ENCODE data around the gene RAB5A.

Gene RAB5A

DNA sequence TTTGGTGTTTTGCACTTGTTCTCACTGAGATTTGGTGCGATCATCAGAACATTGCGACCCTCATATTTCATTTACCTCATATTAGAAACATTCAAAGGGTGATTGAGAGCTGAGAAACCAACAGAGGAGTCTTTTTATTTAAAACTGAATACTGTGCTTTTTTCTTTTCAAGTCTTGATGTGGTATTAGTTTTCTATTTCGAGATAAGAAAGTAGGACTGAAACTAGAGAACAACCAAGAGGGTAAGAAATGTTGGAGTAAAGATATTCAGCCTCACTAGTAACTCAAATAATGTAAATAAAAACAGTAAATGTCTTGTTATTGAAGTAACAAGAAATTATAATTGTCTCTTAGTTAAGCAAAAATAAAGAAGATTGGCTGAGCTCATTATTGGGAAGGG, 39.4 kb upstream of the RAB5A start:
- Histone ChIP-seq H3K36me3 (ENCODE audit: insufficient read depth, insufficient read length, low read length) (no peaks in the 10 kb centered on the region), H3K9me3 (ENCODE audit: insufficient read depth, low read length) (no peaks in the 10 kb centered on the region), H3K27me3 (ENCODE audit: insufficient read depth, insufficient read length) (no peaks in the 10 kb centered on the region), H3K4me1 (ENCODE audit: insufficient read depth, insufficient read length) (no peaks in the 10 kb centered on the region), H3K4me3 (ENCODE audit: insufficient read length, low read depth) (no peak overlapping the region), H3K9ac (ENCODE audit: insufficient read length, low read depth) (no peak overlapping the region)
- TF ChIP-seq YY1 (IDR thresholded peaks at IDR 0.05; ENCODE audit: insufficient read depth, insufficient read length) (no peak), SUZ12 (IDR thresholded peaks at IDR 0.05; ENCODE audit: extremely low read depth, insufficient read depth, insufficient read length) (no peak), ZNF274 (IDR thresholded peaks at IDR 0.05; ENCODE audit: low read depth, low read length) (no peak)
- no peak for DNase-seq (ENCODE audit: low read depth, low spot score)

DNA sequence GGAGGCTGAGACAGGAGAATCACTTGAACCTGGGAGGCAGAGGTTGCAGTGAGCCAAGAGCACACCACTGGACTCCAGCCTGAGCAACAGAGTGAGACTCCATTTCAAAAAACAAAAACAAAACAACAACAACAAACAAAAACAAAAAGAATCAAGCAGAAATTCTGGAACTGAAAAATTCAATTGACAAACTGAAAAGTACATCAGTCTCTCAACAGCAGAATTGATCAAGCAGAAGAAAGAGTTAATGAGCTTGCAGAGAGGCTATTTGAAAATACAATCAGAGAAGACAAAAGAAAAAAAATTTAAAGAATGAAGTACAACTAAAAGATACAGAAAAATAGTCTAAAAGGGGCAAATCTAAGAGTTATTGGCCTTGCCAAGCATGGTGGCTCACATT, 35.4 kb upstream of the RAB5A start:
- no peaks in the 10 kb centered on the region for H3K9me3 ChIP-seq (ENCODE audit: insufficient read depth, low read length)
- H3K4me1 ChIP-seq (ENCODE audit: insufficient read depth, insufficient read length), result no peaks in the 10 kb centered on the region
- no peak for DNase-seq (ENCODE audit: low read depth, low spot score)
- H3K27me3 ChIP-seq (ENCODE audit: insufficient read depth, insufficient read length), result no peaks in the 10 kb centered on the region
- no peak overlapping the region for H3K9ac ChIP-seq (ENCODE audit: insufficient read length, low read depth)
- H3K4me3 ChIP-seq (ENCODE audit: insufficient read length, low read depth), result no peak overlapping the region
- TF ChIP-seq YY1 (IDR thresholded peaks at IDR 0.05; ENCODE audit: insufficient read depth, insufficient read length) (no peak), SUZ12 (IDR thresholded peaks at IDR 0.05; ENCODE audit: extremely low read depth, insufficient read depth, insufficient read length) (no peak), ZNF274 (IDR thresholded peaks at IDR 0.05; ENCODE audit: low read depth, low read length) (no peak)
- H3K36me3 ChIP-seq (ENCODE audit: insufficient read depth, insufficient read length, low read length), result no peaks in the 10 kb centered on the region

DNA sequence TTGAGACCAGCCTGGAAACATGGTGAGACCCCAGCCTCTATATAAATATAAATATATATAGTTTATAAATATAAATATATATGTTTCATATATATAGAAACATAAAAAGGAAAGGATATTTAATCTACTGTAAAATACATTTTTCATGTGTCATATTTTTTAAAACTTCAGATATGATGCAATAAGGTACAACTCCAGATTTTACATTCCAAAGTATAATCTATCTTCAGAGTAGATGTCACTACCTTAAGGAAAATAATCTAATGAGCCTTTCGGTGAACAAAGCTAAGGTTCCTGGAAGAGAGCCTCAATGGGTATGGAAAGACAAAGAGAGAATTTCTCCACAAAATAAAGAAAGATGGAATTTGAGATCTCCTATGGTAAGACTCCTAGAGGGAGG, 29.7 kb upstream of the RAB5A start:
- no peak for TF ChIP-seq YY1 (IDR thresholded peaks at IDR 0.05; ENCODE audit: insufficient read depth, insufficient read length)
- TF ChIP-seq SUZ12 (IDR thresholded peaks at IDR 0.05; ENCODE audit: extremely low read depth, insufficient read depth, insufficient read length), result no peak
- no peak for TF ChIP-seq ZNF274 (IDR thresholded peaks at IDR 0.05; ENCODE audit: low read depth, low read length)
- no peak overlapping the region for H3K9ac ChIP-seq (ENCODE audit: insufficient read length, low read depth)
- DNase-seq (ENCODE audit: low read depth, low spot score), result no peak
- no peaks in the 10 kb centered on the region for H3K9me3 ChIP-seq (ENCODE audit: insufficient read depth, low read length)
- H3K4me1 ChIP-seq (ENCODE audit: insufficient read depth, insufficient read length), result no peaks in the 10 kb centered on the region
- H3K36me3 ChIP-seq (ENCODE audit: insufficient read depth, insufficient read length, low read length), result no peaks in the 10 kb centered on the region
- no peaks in the 10 kb centered on the region for H3K27me3 ChIP-seq (ENCODE audit: insufficient read depth, insufficient read length)
- H3K4me3 ChIP-seq (ENCODE audit: insufficient read length, low read depth), result no peak overlapping the region

DNA sequence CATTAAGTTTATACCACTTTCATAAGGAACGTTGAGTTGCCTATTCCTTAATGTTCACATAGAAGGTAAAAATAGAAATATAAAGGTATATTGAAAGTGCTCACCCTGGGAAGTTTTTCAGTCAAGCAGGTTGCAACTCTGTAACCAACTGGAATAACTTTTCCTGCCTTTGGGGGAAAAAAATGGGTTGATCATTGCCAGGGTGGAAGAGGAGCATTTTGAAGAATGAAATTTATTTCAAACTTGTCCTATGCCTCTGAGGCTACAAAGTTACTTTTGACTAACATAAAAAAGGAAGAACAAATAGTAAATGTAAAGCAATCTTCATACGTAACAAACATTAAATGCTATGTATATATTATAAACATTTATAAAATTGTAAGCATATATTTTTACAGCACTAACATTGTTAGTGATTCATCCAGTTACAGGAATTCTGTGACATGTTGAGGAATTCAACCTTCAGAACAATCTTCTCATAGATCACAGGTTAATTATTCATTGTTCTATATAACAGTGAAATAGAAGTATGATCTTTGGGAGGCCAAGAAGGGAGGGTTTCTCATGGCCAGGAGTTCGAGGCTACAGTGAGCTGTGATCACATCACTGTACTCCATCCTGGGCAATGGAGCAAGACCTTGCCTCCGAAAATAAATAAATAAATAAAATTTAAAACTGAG, 26.4 kb upstream of the RAB5A start:
- Histone ChIP-seq H3K4me3 (ENCODE audit: insufficient read length, low read depth) (no peak overlapping the region), H3K27me3 (ENCODE audit: insufficient read depth, insufficient read length) (no peaks in the 10 kb centered on the region), H3K4me1 (ENCODE audit: insufficient read depth, insufficient read length) (no peaks in the 10 kb centered on the region), H3K9ac (ENCODE audit: insufficient read length, low read depth) (no peak overlapping the region), H3K36me3 (ENCODE audit: insufficient read depth, insufficient read length, low read length) (no peaks in the 10 kb centered on the region), H3K9me3 (ENCODE audit: insufficient read depth, low read length) (no peaks in the 10 kb centered on the region)
- TF ChIP-seq YY1 (IDR thresholded peaks at IDR 0.05; ENCODE audit: insufficient read depth, insufficient read length) (no peak), ZNF274 (IDR thresholded peaks at IDR 0.05; ENCODE audit: low read depth, low read length) (no peak), SUZ12 (IDR thresholded peaks at IDR 0.05; ENCODE audit: extremely low read depth, insufficient read depth, insufficient read length) (no peak)
- DNase-seq (ENCODE audit: low read depth, low spot score), result no peak

DNA sequence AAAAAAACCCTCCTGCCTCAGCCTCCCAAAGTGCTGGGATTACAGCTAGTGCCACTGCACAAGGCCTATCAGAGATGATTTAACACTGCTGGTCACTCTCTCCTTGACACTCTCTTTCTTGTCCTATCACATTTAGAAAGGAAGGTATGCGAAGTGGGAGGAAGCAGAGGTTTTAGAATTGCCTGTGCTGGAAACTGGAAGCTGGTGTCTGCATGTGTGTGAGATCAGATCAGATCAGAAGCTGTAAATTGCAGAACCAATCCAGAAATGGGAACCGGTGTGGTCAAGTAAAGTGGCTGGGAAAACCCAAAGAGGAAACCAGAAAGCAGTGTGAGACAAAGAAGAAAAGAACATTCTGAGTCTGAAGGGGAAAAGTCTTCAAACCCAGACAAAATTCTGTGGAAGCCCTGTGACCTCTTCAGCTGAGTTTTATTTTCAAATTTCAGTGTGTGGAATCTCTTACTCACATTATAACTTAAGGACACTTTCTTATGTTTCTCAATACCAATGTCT, 15.7 kb upstream of the RAB5A start:
- DNase-seq (ENCODE audit: low read depth, low spot score), result no peak

DNA sequence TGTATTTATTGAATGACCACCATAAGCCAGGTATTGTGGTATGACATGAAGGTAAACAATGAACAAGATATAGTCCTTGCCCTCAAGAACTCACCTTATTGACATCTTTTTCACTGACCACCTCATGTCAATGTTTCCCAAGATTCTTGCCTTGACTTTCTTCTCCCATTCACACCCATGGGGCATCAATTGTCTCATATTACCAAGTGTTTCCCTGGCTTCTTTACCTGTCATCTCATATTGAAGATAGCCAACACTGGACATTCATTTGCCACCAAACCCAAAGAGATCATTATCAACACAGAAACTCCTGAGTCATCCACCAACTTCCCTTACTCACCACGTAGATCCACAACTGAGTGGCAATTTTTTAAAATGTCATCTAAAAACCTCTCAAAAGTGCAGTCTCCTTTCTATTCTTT, 15.1 kb upstream of the RAB5A start:
- no peak overlapping the region for H3K9ac ChIP-seq (ENCODE audit: insufficient read length, low read depth)
- no peaks in the 10 kb centered on the region for H3K9me3 ChIP-seq (ENCODE audit: insufficient read depth, low read length)
- no peak for DNase-seq (ENCODE audit: low read depth, low spot score)
- H3K36me3 ChIP-seq (ENCODE audit: insufficient read depth, insufficient read length, low read length), result no peaks in the 10 kb centered on the region
- no peak for TF ChIP-seq SUZ12 (IDR thresholded peaks at IDR 0.05; ENCODE audit: extremely low read depth, insufficient read depth, insufficient read length)
- TF ChIP-seq YY1 (IDR thresholded peaks at IDR 0.05; ENCODE audit: insufficient read depth, insufficient read length), result no peak
- no peak for TF ChIP-seq ZNF274 (IDR thresholded peaks at IDR 0.05; ENCODE audit: low read depth, low read length)
- H3K4me1 ChIP-seq (ENCODE audit: insufficient read depth, insufficient read length), result no peaks in the 10 kb centered on the region
- H3K27me3 ChIP-seq (ENCODE audit: insufficient read depth, insufficient read length), result no peaks in the 10 kb centered on the region
- H3K4me3 ChIP-seq (ENCODE audit: insufficient read length, low read depth), result no peak overlapping the region

More for the DNA sequence above, 15.7 kb upstream of the RAB5A start:
- H3K4me1 ChIP-seq (ENCODE audit: insufficient read depth, insufficient read length), result no peaks in the 10 kb centered on the region
- no peak overlapping the region for H3K4me3 ChIP-seq (ENCODE audit: insufficient read length, low read depth)
- TF ChIP-seq YY1 (IDR thresholded peaks at IDR 0.05; ENCODE audit: insufficient read depth, insufficient read length) (no peak), ZNF274 (IDR thresholded peaks at IDR 0.05; ENCODE audit: low read depth, low read length) (no peak), SUZ12 (IDR thresholded peaks at IDR 0.05; ENCODE audit: extremely low read depth, insufficient read depth, insufficient read length) (no peak)
- no peaks in the 10 kb centered on the region for H3K36me3 ChIP-seq (ENCODE audit: insufficient read depth, insufficient read length, low read length)
- H3K9me3 ChIP-seq (ENCODE audit: insufficient read depth, low read length), result no peaks in the 10 kb centered on the region
- H3K9ac ChIP-seq (ENCODE audit: insufficient read length, low read depth), result no peak overlapping the region
- H3K27me3 ChIP-seq (ENCODE audit: insufficient read depth, insufficient read length), result no peaks in the 10 kb centered on the region

DNA sequence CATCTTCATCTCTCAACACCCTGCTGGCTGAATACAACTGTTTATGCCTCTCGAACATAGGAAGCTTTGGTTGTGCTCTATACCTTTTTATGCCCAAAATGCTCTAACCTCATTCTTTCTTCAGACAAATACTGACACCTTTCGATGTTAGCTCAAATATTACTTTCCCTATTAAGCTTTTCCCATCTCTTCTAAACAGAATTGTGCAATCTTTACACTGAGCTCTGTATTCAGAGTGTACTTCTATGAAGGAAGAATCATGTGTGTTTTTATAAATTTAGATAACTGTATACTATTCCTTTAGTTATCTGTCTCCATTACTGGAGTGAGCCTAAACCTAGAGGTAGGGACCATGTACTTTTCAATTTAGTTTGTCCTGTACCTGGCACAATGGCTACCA, 14.5 kb upstream of the RAB5A start:
- Histone ChIP-seq H3K4me3 (ENCODE audit: insufficient read length, low read depth) (no peak overlapping the region), H3K4me1 (ENCODE audit: insufficient read depth, insufficient read length) (no peaks in the 10 kb centered on the region), H3K9me3 (ENCODE audit: insufficient read depth, low read length) (no peaks in the 10 kb centered on the region), H3K27me3 (ENCODE audit: insufficient read depth, insufficient read length) (no peaks in the 10 kb centered on the region), H3K9ac (ENCODE audit: insufficient read length, low read depth) (no peak overlapping the region), H3K36me3 (ENCODE audit: insufficient read depth, insufficient read length, low read length) (no peaks in the 10 kb centered on the region)
- DNase-seq (ENCODE audit: low read depth, low spot score), result no peak
- TF ChIP-seq YY1 (IDR thresholded peaks at IDR 0.05; ENCODE audit: insufficient read depth, insufficient read length), result no peak
- TF ChIP-seq ZNF274 (IDR thresholded peaks at IDR 0.05; ENCODE audit: low read depth, low read length), result no peak
- no peak for TF ChIP-seq SUZ12 (IDR thresholded peaks at IDR 0.05; ENCODE audit: extremely low read depth, insufficient read depth, insufficient read length)

All from NT2/D1 (cell line).